ENCODE results near the gene GNPAT.

Gene GNPAT

GRCh38 chr1:231226156-231226555 lies 14.9 kb upstream of the GNPAT start:
- POLR2A ChIA-PET: no interaction called here

GRCh38 chr1:231231511-231231910 lies 9.5 kb upstream of the GNPAT start:
- CTCF ChIA-PET: interaction anchor here (0.7 kb wide), 1 partner anchor 101 kb away, joined by 3 read pairs; no protein-coding TSS in a partner anchor
- H3K9me3 ChIP-seq (ENCODE audit: control insufficient read depth, insufficient read depth, low read depth, low read length): no peaks in the 10 kb centered on the region
- no peak overlapping the region for H3K27ac ChIP-seq (ENCODE audit: extremely low read depth, low read depth, low read length)
- POLR2A ChIA-PET: no interaction called here
- peaks cover 17 to 35% of the 10 kb centered on the region in 2 experiments; a peak in 2 of 3 replicates for H3K36me3 ChIP-seq (ENCODE audit: control insufficient read depth in 2 of 2, insufficient read depth in 1 of 2, low read length in 2 of 2)
- H3K4me1 ChIP-seq (ENCODE audit: control insufficient read depth, insufficient read depth, low read length): 0 out of 2 replicates have a peak, but pooled peaks cover 4% of the 10 kb centered on the region
- no peak overlapping the region for H3K4me3 ChIP-seq (ENCODE audit: low read depth, low read length)
- TF ChIP-seq ZNF561 (tag by site-specific recombination; IDR thresholded peaks at IDR 0.05; ENCODE audit: borderline replicate concordance) (no peak), YY1 (tag by site-specific recombination; IDR thresholded peaks at IDR 0.05) (no peak), TSHZ1 (tag by site-specific recombination; IDR thresholded peaks at IDR 0.05; ENCODE audit: borderline replicate concordance) (no peak), ZNF626 (tag by site-specific recombination; IDR thresholded peaks at IDR 0.05) (no peak), ZNF391 (tag by site-specific recombination; IDR thresholded peaks at IDR 0.05; ENCODE audit: borderline replicate concordance, low read depth) (no peak), ZNF433 (tag by site-specific recombination; IDR thresholded peaks at IDR 0.05; ENCODE audit: low read depth) (no peak), BCL11A (tag by site-specific recombination; IDR thresholded peaks at IDR 0.05; ENCODE audit: low read depth) (no peak), ZXDB (tag by site-specific recombination; IDR thresholded peaks at IDR 0.05) (no peak), ZFP41 (tag by site-specific recombination; IDR thresholded peaks at IDR 0.05; ENCODE audit: borderline replicate concordance) (no peak), ZNF624 (tag by site-specific recombination; IDR thresholded peaks at IDR 0.05) (no peak), ZBTB6 (tag by site-specific recombination; IDR thresholded peaks at IDR 0.05) (no peak), ZNF555 (tag by site-specific recombination; conservative IDR thresholded peaks at IDR 0.05) (no peak), ZIC2 (tag by site-specific recombination; IDR thresholded peaks at IDR 0.05) (no peak), KLF10 (tag by site-specific recombination; IDR thresholded peaks at IDR 0.05) (no peak)

More at GRCh38 chr1:231226156-231226555, 14.9 kb upstream of the GNPAT start:
- Histone ChIP-seq H3K36me3 (ENCODE audit: control insufficient read depth in 2 of 2, insufficient read depth in 1 of 2, low read length in 2 of 2) (peaks cover 49 to 66% of the 10 kb centered on the region in 2 experiments), H3K27ac (ENCODE audit: extremely low read depth, low read depth, low read length) (no peak overlapping the region), H3K4me3 (ENCODE audit: low read depth, low read length) (no peak overlapping the region), H3K4me1 (ENCODE audit: control insufficient read depth, insufficient read depth, low read length) (no peaks in the 10 kb centered on the region), H3K9me3 (ENCODE audit: control insufficient read depth, insufficient read depth, low read depth, low read length) (no peaks in the 10 kb centered on the region)
- CTCF ChIA-PET: interaction anchor here (0.7 kb wide), 1 partner anchor 1572 kb away, joined by 3 read pairs; no protein-coding TSS in a partner anchor
- TF ChIP-seq ZNF555 (tag by site-specific recombination; conservative IDR thresholded peaks at IDR 0.05) (no peak), ZNF23 (tag by site-specific recombination; IDR thresholded peaks at IDR 0.05; ENCODE audit: borderline replicate concordance) (no peak), PRDM1 (tag by site-specific recombination; IDR thresholded peaks at IDR 0.05) (no peak), SP2 (tag by site-specific recombination; IDR thresholded peaks at IDR 0.05) (no peak), ZNF785 (tag by site-specific recombination; IDR thresholded peaks at IDR 0.05) (no peak), EGR2 (tag by site-specific recombination; IDR thresholded peaks at IDR 0.05; ENCODE audit: low read depth) (no peak)

Data from HEK293 (cell line).